Esophagus squamous epithelium (tissue), 4 donors: ENCODE results near the gene TSC2.
"Not testable (repeated sequence)": the region's sequence is repeated elsewhere in the genome, so short reads cannot be mapped to it uniquely, and the experiment has no call there.

ENCODE experiments used
- CTCF ChIP-seq, 6 experiments: fragments of 450-650 bp in 4 of 6; fragments of 200-600 bp in 2 of 6; sonication (generic) in 2 of 6; IDR thresholded peaks; one replicate each; pipeline ENCODE4 v1.5.1; 2016 to 2019; ENCODE audit warnings: antibody characterized with exemption in 6 of 6, mild to moderate bottlenecking in 4 of 6, moderate library complexity in 4 of 6
- POLR2A ChIP-seq, 4 donors: fragments of 450-650 bp; IDR thresholded peaks; one replicate each; pipeline ENCODE4 v1.6.1; 2017; ENCODE audit warnings: antibody characterized with exemption in 4 of 4, mild to moderate bottlenecking in 4 of 4, moderate library complexity in 3 of 4

DNA sequence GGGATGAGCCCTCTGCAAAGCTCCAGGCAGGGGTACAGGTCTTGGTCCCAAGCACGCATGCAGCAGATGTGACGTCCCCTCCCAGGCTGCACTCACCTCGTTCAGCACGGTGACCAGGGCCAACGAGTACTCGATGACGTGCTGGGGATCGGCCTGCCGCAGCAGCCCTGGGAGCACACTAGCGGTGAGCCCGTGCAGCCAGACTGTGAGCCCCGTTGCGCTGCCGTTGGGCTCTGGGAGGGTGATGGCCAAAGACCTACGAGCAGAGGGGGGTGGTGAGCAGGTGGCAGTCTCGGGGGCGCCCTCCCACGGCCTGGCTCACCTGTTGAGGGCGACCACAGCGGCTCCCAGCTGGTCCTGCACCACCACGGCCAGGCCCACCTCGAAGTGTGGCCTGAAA is 58.0 kb downstream of the TSC2 start:
- not testable (repeated sequence) for TF ChIP-seq POLR2A, CTCF (IDR thresholded peaks at IDR 0.05)
